Measurements from ENCODE around the gene DENND1A. TPM values are rescaled to one million over a fixed set of nuclear protein-coding genes. Genes with fewer than 3 reads are reported as not detected.

DENND1A gene
- total RNA-seq, 4 donors from 2014 or later: 37.1 to 55.3 (median 50.0) TPM

- no peaks in the 10 kb centered on the region for H3K36me3 ChIP-seq
- no peaks in the 10 kb centered on the region for H3K27me3 ChIP-seq
- no peak for TF ChIP-seq POLR2A (IDR thresholded peaks at IDR 0.05)
- no peak for TF ChIP-seq CTCF (IDR thresholded peaks at IDR 0.05)
- no peak overlapping the region for H3K27ac ChIP-seq
- no peak overlapping the region for H3K4me3 ChIP-seq
- peak in 1 of 3 donors; percentile 17 for DNase-seq
- no peaks in the 10 kb centered on the region for H3K9me3 ChIP-seq
- H3K4me1 ChIP-seq: no peaks in the 10 kb centered on the region
These were observed 367.0 kb downstream of the DENND1A start for GRCh38 chr9:123562844-123563346.

- TF ChIP-seq CTCF (IDR thresholded peaks at IDR 0.05) (no peak), POLR2A (IDR thresholded peaks at IDR 0.05) (no peak)
These were observed 368.9 kb downstream of the DENND1A start for GRCh38 chr9:123561046-123561445.

DNA sequence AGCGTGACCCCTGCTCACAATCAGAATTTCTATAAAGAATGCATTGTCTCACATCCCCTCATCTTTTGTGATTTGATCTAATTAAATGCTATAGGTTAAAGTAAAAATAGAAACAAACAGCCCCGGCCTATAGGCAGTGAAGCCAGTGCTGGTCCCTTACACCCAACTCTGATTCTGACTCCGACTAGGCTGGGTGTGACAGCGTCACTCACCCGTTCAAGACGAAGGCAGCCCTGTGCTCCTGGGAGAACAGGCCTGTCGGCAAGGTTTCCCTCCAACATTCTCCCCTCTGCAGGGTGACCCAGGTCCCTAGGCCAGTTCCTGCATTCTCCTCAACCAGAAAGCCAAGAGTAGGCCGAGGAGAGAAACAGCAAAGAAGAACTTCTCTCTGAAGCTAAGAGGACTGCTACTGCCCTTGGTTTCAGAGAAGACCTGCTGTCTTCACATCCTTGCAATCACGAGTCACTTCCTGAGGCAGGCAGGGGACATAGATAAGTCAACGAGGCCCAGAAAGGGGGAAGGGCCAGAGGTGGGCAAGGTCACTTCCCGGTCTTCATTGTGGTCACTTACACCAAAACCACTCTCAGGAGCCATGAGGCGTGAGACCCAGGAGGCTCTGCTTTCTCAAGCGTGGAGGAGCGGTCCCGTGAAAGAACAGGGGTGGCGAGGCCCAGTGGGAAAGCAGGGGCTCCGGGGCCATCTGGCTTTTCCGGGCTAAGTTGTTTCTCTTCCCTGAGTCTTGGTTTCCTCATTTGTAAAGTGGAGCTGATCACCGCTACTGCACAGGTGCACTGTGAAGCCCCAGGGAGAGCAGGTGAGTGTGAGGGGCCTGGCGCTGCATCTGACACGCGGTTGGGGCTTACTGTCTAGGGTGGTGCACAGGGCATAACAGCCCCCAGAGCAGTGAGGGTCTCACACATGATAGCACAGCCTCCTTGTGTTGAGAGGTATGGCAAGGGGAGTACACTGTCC is 373.2 kb downstream of the DENND1A start:
- Histone ChIP-seq H3K27ac (no peak overlapping the region), H3K4me1 (no peaks in the 10 kb centered on the region), H3K27me3 (no peaks in the 10 kb centered on the region), H3K4me3 (no peak overlapping the region), H3K9me3 (no peaks in the 10 kb centered on the region), H3K36me3 (peaks cover 0 to 22% (median 0%) of the 10 kb centered on the region in 3 donors)
- DNase-seq: no peak
- TF ChIP-seq POLR2A (IDR thresholded peaks at IDR 0.05) (no peak), CTCF (IDR thresholded peaks at IDR 0.05) (no peak)

More at GRCh38 chr9:123561046-123561445, 368.9 kb downstream of the DENND1A start:
- H3K4me3 ChIP-seq: no peak overlapping the region
- no peak for DNase-seq
- H3K36me3 ChIP-seq: peaks cover 0 to 16% (median 0%) of the 10 kb centered on the region in 3 donors
- no peak overlapping the region for H3K27ac ChIP-seq
- H3K9me3 ChIP-seq: no peaks in the 10 kb centered on the region
- H3K4me1 ChIP-seq: no peaks in the 10 kb centered on the region
- H3K27me3 ChIP-seq: no peaks in the 10 kb centered on the region

DNA sequence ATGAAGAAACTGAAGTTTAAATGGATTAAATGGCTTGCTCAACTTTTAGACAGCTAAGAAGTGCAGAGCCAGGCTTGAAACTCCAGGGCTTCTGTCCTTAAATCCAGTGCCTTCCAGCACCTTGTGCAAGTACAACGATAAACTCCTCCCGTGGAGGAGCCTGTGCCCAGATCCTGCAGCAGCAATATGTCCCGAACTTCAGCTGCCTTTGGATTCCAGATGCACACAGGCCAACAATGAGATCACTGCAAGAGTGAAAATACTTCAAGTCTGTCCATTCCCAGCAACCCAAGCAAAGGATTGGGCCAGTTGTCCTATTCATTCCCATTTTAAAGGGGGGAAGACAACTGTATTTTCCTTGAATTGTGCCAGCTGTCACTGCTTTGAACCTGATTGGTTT is 374.3 kb downstream of the DENND1A start:
- Histone ChIP-seq H3K4me1 (no peaks in the 10 kb centered on the region), H3K9me3 (no peaks in the 10 kb centered on the region), H3K36me3 (peaks cover 0 to 22% (median 0%) of the 10 kb centered on the region in 3 donors), H3K27ac (no peak overlapping the region), H3K4me3 (no peak overlapping the region), H3K27me3 (no peaks in the 10 kb centered on the region)
- TF ChIP-seq CTCF (IDR thresholded peaks at IDR 0.05) (no peak), POLR2A (IDR thresholded peaks at IDR 0.05) (no peak)
- no peak for DNase-seq

DNA sequence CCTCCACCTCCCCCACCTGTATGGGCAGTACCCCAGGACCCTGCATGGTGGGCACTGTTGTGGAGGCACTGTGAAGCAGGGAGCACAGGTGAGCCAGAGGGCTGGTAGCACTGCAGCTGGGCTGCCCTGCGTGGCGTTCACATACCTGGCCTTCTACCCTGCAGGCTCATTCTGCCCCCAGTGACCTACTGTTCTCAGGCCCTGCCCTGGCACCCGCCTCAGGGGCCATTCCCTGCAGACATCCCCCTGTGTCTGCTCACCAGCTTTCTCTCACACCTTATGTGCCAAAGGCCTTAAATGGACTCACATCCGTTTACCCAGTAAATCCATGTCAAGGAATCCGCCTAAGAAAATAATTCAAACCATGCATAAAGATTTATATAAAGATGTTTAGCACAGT is 377.4 kb downstream of the DENND1A start:
- TF ChIP-seq POLR2A (IDR thresholded peaks at IDR 0.05): no peak
- no peak for TF ChIP-seq CTCF (IDR thresholded peaks at IDR 0.05)
- Histone ChIP-seq H3K4me3 (no peak overlapping the region), H3K27me3 (no peaks in the 10 kb centered on the region), H3K27ac (no peak overlapping the region), H3K9me3 (no peaks in the 10 kb centered on the region), H3K4me1 (no peaks in the 10 kb centered on the region), H3K36me3 (peaks cover 0 to 21% (median 0%) of the 10 kb centered on the region in 3 donors)
- DNase-seq: no peak
